Measurements from ENCODE around the gene HAUS6.
A peak's percentile ranks its signal among the peaks of the same experiment; 100 is the strongest.
"Not testable (repeated sequence)": the region's sequence is repeated elsewhere in the genome, so short reads cannot be mapped to it uniquely, and the experiment has no call there.

HAUS6 gene

DNA sequence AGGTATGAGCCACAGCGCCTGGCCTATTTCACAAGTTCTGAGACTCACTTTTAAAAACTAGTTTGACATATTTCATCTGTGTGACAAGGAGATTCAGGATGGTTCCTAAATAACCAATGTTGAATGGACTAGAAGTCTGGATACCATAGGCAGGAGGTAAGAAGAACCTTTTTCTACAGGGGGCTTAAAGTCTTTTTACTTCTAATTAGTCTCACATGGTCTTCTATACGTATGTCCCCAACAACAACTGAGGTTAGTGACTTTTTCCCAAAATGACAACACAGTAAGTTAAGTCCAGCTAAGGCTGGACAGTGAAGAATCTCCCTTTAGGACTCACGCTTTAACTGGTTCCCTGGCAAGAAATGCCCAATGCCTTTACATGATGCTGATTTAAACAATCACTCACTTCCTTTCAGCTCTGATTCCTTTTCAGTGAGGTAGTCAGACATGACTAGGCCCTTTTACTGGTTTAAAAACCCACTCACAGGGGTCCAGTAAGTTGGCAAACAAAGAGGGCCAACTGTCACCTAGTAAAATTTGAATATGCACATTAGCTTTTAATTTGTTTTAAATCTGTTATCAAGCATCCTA, 12.1 kb upstream of the HAUS6 start:
- DNase-seq, result no peak

DNA sequence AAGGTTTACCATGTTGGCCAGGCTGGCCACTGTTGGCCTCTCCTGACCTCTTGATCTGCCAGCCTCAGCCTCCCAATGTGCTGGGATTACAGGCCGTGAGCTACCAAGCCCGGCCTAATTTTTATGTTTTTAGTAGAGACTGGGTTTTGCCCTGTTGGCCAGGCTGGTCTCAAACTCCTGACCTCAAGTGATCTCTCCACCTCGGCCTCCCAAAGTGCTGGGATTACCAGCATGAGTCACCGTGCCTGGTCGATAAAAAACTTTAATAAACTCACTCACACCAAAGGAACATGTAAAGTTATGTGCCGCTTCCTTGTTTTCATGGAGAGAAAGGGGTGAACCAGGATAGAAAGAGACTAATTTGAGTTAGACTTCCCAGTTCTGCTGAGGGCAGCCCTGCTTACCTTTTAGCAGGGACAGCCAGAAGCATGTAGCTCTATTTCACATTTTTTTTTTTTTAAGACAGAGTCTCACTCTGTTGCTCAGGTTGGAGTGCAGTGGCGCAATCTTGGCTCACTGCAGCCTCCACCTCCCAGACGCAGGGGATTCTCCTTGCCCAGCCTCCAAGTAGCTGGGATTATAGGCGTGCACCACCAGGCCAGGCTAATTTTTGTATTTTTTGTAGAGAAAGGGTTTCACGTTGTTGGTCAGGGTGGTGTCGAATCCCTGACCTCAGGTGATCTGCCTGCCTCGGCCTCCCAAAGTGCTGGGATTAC, 11.4 kb upstream of the HAUS6 start:
- no peak for DNase-seq

DNA sequence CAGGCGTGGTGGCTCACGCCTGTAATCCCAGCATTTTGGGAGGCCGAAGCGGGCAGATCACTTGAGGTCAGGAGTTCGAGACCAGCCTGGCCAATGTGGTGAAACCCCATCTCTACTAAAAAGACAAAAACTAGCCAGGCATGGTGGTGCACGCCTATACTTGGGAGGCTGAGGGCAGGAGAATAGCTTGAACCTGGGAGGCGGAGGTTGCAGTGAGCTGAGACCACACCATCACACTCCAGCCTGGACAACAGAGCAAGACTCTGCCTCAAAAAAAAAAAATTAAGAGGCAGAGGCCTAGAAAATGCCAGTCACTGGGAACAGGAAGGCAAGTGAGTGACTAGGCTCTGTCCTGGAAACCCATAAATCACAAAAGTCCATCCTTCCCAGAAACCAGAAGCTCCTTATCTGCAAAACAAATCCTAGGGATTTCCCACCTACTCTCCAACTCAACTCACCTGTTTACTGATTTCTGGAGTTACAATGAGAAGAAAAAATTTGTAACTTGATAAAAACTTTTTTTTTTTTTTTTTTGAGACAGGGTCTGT, 10.4 kb upstream of the HAUS6 start:
- DNase-seq, result not testable (repeated sequence)

DNA sequence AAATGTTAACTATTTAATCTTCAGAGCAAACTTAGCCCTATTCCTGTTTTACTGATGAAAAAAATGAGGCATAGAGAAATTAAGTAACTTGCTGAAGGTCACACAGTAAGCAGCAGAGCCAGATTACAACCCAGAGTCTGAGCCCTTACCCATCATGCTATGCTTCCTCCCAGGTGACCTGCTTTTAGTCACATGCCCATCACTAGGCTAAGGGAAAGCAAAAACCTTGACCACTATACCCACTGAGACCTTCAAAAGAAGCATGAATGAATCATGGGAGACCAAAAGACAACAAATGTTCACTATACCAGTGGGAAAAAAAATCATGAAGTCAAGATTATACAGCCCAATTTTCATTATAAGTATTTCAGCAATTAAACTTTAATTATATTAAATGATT, 5.3 kb upstream of the HAUS6 start:
- no peak for DNase-seq

DNA sequence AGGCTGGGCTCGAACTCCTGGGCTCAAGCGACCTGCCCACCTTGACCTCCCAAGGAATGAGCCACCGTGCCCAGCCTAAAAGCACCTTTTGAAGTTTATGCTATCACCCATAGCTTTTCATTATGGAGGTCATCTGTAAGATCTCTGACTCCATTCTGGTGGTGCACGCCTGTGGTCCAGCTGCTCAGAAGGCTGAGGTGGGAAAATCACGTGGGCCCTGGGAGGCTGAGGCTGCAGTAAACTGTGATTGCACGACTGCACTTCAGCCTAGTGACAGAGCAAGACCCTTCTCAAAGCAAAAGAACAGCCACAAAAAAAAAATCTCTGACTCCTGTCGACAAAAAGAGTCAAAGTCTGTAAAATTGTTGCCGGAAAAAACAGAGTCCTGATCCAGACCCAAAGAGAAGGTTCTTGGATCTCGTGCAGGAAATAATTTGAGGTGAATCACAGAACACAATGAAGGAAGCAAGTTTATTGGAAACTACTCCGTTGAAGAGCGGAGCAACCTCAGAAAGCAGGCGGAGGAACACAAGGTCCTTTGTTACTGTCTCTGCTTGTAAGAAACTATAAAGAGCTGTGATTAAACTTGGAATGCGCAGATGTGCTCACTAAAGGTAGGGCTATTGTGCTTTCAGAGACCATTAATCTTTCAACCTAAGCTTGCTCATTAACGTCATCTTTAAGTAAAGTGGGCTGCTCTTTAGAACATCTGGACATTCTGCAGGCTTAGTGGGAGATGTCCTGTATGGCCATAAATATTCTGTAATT, 2.0 kb upstream of the HAUS6 start:
- DNase-seq, result no peak

DNA sequence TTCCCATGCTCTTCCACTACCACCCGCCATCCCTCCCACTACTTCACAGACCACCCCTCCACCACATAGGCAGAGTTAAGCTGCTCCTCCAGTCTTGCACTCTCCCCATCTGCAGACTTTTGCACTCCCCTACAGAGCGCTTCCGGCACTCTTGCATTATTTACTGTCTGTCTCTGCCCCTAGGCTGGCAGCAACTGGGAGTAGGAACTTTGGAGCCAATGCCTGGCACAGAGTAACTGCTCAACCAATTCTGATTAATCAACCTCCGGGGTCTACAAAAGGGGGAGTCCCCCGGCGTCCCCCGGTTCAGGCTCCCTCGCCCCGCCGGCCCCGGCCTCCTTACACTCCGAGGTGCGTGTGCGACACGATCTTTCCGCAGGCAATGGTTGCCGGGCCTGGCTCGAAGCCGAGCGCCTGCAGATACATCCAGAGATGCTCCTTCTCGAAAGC, 498 bp downstream of the HAUS6 start:
- DNase-seq, result peak in 1 of 2 experiments; percentile 4

DNA sequence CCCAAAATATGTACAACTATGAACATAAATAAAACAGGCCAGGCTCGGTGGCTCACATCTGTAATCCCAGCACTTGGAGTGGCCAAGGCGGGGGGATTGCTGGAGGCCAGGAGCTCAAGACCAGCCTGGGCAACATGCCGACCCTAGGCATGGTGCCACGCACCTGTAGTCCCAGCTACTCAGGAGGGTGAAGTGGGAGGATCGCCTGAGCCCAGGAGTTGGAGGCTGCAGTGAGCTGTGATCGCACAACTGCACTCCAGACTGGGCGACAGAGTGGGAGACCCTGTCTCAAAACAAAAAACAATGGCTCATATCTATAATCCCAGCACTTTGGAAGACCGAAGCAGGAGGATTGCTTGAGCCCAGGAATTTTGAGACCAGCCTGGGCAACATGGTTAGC, 1.5 kb downstream of the HAUS6 start:
- no peak for DNase-seq

DNA sequence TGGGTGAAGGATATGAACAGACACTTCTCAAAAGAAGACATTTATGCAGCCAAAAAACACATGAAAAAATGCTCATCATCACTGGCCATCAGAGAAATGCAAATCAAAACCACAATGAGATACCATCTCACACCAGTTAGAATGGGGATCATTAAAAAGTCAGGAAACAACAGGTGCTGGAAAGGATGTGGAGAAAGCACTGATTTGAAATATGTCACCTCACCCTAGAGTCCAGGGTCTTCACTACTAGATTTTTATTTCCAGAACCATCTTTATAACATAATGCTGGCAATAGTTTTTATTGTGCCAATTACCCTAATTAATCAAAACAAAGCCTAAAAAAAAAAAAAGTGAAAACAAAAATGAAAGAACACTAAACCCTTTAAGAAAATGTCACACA, 5.3 kb downstream of the HAUS6 start:
- DNase-seq, result not testable (repeated sequence)

DNA sequence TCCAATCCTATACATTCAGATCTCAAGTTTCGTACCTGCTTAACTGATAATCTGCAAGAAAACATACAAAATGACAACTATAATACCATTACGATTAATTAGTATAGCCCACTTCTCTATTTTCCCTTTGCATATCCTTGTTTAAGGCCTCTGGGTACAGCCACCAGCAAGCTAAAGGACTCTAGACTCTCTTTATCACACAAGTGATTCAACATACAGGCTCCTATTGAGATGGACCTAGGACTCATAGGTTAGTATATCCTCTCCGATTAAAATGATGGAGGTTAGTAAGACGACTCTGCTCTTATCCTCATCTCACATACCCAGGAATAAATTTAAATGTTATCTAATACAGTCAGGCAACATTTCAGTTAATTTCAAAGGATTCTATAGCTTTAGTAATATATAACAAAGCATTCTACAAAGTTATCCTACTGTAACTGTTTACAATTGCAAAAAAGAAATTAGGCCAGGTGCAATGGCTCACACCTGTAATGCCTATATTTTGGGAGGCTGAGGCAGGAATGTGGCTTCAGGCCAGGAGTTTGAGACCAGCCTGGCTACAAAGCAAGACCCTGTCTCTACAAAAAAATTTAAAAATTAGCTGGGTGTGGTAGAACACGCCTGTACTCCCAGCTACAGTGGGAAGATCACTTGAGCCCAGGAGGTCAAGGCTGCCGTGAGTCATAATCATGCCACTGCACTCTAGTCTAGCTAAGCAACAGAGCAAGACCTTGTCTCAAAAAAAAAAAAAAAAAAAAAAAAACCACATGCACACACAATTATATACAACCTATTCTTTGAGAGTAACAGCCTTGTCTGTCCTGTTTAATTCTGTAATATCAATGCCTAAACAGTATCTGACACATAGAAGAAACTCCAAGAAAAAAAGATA, 15.4 kb downstream of the HAUS6 start:
- DNase-seq, result no peak

DNA sequence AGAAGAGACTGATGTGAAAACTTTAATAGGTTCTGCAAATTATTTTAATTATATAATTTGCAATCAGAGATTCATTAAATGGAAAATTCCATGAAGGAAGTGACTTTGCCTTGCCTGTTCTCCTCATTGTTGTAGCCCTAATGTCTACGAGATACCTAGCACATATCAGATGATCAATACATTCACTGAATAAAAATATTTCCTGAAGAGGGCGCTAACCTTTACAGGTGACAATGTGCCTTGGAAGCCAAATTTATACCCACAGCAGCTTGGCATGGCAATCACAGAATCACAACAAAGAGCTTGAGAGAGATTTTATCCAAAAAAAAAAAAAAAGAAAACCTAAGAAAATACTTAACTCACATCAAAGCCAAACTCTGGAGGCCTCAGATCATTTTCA, 17.4 kb downstream of the HAUS6 start:
- DNase-seq, result no peak

DNA sequence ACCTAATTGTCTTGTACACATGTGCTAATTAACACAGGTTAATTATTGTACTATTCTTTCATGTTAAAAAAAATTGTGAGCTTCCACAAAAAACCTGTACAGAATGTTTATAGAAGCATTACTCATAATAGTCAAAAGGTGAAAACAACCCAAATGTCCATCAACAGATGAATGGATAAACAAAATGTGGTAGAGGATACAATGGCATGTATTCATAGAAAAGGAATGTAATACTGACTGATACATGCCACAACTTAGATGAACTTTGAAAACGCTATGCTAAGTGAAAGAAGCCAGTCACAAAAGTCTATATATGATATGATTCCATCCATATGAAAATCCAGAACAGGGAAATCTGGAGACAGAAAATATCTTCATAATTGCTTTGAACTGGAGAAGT, 27.9 kb downstream of the HAUS6 start:
- no peak for DNase-seq

DNA sequence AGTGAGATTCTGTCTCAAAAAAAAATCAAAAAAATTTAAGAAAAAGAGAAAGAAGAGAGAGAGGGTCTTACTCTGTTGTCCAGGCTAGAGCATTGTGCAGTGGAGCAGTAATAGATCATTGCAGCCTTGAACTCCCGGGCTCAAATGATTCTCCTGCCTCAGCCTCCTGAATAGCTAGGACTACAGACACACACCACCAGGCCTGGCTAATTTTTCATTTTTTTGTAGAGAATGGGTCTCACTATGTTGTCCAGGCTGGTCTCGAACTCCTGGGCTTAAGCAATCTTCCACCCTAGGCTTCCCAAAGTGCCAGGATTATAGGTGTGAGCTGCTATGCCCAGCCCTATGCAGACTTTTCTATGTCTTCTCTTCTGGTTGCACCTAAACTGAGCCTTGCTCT, 28.5 kb downstream of the HAUS6 start:
- DNase-seq, result no peak

DNA sequence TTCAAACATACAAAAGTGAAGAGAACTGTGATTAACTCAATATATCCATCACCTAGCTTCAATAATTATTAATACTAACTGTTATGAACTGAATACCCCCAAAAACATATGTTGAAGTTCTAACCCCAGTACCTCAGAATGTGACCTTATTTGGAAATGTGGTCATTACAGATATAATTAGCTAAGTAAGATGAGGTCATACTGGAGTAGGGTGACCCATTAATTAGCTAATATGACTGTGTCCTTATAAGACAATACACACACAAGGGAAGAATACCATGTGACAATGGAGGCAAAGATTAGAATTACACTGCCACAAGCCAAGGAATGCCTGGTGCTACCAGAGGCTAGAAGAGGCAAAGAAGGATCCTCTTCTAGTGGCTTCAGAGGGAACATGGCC, 45.7 kb downstream of the HAUS6 start:
- DNase-seq, result no peak

DNA sequence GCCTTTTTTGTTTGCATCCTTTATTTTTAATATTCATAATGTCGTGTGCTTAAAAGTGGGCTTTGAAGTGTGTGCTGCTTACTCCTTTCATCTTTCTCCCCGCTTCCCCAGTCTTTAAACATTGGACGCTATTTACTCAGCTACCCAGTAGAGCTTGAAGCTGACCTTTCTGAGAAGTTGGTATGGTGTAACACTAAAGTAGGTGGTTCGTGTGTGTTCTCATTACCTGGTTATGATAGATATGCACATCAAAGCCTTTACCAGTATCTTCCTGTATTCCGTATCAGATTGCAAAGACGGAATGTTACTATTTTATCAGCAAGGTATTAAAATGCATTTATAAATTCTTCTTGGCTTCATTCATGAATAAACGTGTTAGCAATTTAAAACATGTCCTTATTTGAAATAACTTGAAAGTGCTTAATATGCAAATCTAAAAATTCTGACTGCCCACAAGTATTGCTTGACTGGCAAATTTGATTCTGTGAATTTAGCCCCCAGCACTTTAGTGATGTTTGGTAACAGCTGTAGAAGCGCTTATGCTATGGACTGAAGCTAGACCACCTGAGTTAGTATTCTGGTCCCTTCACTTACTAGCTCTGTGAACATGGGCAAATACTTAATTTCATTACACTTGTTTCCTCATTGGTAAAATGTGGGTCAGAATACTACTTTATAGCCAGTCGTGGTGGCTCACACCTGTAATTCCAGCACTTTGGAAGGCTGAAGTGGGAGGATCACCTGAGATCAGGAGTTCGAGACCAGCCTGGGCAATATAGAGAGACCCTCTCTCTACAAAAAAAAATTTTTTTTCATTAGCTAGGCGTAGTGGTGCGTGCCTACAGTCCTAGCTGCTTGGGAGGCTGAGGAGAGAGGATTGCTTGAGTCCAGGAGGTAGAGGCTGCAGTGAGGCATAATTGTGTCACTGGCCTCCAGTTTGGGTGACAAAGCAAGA, 51.8 kb downstream of the HAUS6 start:
- peak in 1 of 2 experiments; percentile 1 for DNase-seq

DNA sequence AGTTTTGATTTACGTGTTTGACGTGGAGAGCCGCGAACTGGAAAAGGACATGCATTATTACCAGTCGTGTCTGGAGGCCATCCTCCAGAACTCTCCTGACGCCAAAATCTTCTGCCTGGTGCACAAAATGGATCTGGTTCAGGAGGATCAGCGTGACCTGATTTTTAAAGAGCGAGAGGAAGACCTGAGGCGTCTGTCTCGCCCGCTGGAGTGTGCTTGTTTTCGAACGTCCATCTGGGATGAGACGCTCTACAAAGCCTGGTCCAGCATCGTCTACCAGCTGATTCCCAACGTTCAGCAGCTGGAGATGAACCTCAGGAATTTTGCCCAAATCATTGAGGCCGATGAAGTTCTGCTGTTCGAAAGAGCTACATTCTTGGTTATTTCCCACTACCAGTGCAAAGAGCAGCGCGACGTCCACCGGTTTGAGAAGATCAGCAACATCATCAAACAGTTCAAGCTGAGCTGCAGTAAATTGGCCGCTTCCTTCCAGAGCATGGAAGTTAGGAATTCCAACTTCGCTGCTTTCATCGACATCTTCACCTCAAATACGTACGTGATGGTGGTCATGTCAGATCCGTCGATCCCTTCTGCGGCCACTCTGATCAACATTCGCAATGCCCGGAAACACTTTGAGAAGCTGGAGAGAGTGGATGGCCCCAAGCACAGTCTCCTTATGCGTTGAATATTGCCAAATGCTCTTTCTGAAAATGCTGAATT, 52.6 kb downstream of the HAUS6 start:
- DNase-seq, result no peak

DNA sequence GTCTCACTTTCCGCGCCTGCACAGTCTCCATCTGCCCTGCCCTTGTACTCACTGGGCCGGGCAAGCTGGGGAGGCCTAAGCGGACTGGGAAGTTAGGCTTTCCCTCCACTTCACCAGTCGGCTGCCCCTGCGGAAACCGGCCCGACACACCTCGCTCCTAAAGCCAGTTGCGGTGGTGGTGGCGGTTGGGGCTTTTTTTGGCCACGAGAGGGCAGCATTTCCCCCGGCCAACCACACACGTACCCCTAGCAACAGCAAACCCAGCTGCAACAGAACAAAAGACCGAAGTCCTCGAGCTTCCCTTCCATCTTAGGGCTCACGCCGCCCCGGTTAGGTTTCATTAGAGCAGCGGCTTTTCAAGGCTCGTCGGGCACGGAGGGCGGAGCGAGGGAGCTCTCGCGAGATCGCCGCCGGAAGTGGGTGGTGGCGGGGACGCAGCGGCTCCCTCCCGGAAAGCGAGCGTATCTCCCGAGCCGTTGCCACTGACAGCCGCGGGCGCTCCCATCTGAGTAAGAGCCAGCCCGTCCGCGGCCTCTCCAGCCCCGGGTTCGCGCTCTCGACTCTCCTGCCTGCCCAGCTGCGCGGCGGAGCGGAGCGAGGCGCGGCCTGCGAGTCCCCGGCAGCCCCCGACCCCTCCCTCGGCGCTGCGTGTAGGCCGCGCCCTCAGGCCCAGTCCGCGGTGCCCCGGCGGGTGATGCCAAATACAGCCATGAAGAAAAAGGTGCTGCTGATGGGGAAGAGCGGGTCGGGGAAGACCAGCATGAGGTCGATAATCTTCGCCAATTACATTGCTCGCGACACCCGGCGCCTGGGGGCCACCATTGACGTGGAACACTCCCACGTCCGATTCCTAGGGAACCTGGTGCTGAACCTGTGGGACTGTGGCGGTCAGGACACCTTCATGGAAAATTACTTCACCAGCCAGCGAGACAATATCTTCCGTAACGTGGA, 53.5 kb downstream of the HAUS6 start, which contains the start of gene RRAGA:
Gene RRAGA, plus strand, starts transcription at position 462 of the 951 bp plus-strand sequence. Its CDS starts 233 bp downstream, at position 695.
- DNase-seq, result peak; percentile 82 to 88

DNA sequence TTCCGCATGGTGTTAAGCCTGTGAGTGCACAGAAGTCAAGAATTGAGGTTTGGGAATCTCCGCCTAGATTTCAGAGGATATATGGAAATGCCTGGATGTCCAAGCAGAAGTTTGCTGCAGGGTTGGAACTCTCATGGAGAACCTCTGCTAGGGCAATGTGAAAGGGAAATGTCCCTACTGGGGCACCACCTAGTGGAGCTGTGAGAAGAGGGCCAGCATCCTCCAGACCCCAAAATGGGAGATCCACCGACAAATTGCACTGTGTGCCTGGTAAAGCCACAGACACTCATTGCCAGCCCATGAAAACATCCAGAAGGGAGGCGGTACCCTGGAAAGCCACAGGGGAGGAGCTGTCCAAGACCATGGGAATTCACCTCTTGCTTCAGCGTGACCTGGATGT, 66.1 kb downstream of the HAUS6 start:
- no peak for DNase-seq

DNA sequence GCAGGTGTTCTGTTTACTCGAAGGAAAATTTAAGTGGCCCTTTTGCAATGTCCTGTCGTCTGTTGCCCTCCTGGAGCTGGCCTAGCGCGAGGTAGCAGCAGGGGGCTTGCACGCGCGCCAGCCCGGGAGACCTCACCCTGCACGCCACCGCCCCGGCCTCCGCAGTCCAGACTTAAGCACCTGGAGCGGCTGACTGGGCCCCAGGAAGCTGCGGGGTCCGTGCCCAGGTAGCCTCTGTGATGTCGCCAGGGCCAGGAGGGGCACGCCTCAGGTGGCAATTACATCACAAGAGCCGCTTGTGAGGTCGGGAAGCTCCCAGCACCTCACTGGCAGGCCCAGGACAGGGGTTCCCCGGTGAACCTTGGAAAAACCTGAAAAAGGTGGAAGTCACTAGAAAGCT, 69.7 kb downstream of the HAUS6 start, which contains the start of gene SAXO1:
Gene SAXO1, minus strand, starts transcription at position 195 of the 400 bp plus-strand sequence. CDS start 301 bp downstream, outside the sequence.
- DNase-seq, result no peak

DNA sequence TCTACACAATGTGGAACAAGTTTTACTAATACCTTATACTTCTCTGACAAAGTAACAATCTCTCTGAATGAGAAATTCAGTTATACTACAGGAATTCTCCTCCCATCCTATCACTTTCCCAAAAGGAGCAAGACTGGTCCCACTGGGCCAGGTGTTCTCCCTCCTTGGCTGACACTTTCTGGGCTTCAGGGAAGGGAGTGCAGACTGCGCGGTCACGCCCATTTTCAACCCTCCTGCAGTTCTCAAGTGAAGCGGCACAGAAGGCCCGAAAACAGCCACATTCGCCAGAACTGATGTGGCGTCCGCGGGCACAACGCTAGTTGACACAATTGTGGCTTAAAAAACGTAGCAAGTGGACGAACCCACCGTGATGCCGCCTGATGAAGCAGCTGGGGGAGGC, 70.3 kb downstream of the HAUS6 start:
- DNase-seq, result no peak

All from SHP77 (cell line).